ENCODE data around the gene EXOSC3.

Gene EXOSC3

GRCh38 chr9:37732086-37732741 is 52.6 kb downstream of the EXOSC3 start:
- DNase-seq = no peak

- DNase-seq = no peak
Measured at GRCh38 chr9:37730839-37731238, 54.0 kb downstream of the EXOSC3 start.

GRCh38 chr9:37730256-37730655 is 54.6 kb downstream of the EXOSC3 start:
- DNase-seq = no peak

Data from CD4-positive, alpha-beta T cell treated with Interleukin-17A for 4 hours (primary cell).